ENCODE results near the gene ACVRL1.
"Not testable (repeated sequence)": the region's sequence is repeated elsewhere in the genome, so short reads cannot be mapped to it uniquely, and the experiment has no call there.

- TF ChIP-seq POLR2A (IDR thresholded peaks at IDR 0.05): not testable (repeated sequence)
- TF ChIP-seq, protein P1, sequence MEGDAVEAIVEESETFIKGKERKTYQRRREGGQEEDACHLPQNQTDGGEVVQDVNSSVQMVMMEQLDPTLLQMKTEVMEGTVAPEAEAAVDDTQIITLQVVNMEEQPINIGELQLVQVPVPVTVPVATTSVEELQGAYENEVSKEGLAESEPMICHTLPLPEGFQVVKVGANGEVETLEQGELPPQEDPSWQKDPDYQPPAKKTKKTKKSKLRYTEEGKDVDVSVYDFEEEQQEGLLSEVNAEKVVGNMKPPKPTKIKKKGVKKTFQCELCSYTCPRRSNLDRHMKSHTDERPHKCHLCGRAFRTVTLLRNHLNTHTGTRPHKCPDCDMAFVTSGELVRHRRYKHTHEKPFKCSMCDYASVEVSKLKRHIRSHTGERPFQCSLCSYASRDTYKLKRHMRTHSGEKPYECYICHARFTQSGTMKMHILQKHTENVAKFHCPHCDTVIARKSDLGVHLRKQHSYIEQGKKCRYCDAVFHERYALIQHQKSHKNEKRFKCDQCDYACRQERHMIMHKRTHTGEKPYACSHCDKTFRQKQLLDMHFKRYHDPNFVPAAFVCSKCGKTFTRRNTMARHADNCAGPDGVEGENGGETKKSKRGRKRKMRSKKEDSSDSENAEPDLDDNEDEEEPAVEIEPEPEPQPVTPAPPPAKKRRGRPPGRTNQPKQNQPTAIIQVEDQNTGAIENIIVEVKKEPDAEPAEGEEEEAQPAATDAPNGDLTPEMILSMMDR (IDR thresholded peaks at IDR 0.05): not testable (repeated sequence)
These were observed 21.8 kb upstream of the ACVRL1 start for GRCh38 chr12:51885294-51886020.
